ENCODE data around the gene CBX5. TPM values are rescaled to one million over a fixed set of nuclear protein-coding genes. Genes with fewer than 3 reads are reported as not detected.

CBX5 gene
- total and polyA plus RNA-seq, 2 of the 8 experiments (the other 6 are each of a cell fraction or from before 2014, with no cell fraction given), result 62.4 to 231 TPM

DNA sequence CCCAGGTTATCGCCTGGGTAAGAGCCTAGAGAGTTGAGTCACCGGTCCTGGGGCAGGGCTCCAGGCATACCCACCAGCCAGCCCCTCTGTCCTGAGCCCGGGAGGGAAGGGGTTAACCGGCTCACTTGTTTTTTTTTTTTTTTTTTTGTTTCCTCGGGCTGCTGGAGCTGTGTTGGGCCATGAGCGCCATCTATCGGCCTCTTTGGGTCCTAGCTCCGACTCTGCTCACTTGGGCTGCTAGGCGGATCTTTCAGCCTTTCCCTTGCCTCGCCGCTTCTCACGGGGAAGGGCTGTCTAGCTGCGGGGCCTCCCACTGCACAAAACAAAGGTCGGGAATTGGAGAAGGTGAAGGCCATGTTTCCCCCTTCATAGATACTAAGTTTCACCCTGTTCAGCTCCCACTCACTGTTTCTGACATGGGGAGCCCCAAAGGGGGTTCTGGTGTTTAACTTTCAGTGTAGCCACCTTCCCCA, 88.3 kb downstream of the CBX5 start:
- FAIRE-seq, result no peak
- no peak overlapping the region for H3K56ac ChIP-seq (replicated peaks; ENCODE audit: insufficient read length, low read depth, low read length)
- no peak overlapping the region for H3K18ac ChIP-seq (ENCODE audit: extremely low read depth, low read length)
- no peaks in the 10 kb centered on the region for H3K79me2 ChIP-seq (ENCODE audit: control insufficient read depth in 1 of 2, insufficient read depth in 2 of 2, low read length in 2 of 2)
- no peak overlapping the region for H4K91ac ChIP-seq (replicated peaks; ENCODE audit: insufficient read length, low read length)
- H3K4me1 ChIP-seq (replicated peaks in 1 of 4; ENCODE audit: control insufficient read depth in 3 of 4, insufficient read depth in 4 of 4, low read length in 3 of 4), result no peaks in the 10 kb centered on the region; a peak in 2 of 7 replicates
- no peak overlapping the region for H3K4ac ChIP-seq (replicated peaks; ENCODE audit: insufficient read length, low read depth, low read length)
- no peak overlapping the region for H2BK20ac ChIP-seq (ENCODE audit: low read length)
- no peak overlapping the region for H2BK5ac ChIP-seq (ENCODE audit: low read depth, low read length)
- peaks cover 6 to 50% (median 30%) of the 10 kb centered on the region in 4 experiments for H3K27me3 ChIP-seq (replicated peaks in 1 of 4; ENCODE audit: control insufficient read depth in 3 of 4, extremely low read depth in 1 of 4, insufficient read depth in 3 of 4, low read length in 3 of 4)
- H3K14ac ChIP-seq (ENCODE audit: insufficient read length), result no peak overlapping the region
- peak; percentile 62 to 85 for DNase-seq (ENCODE audit: low read depth in 1 of 2, low spot score in 2 of 2)
- H4K8ac ChIP-seq (ENCODE audit: extremely low read depth, insufficient read depth, low read length), result no peak overlapping the region
- no peak overlapping the region for H3K4me2 ChIP-seq (ENCODE audit: insufficient read depth in 1 of 2, low read depth in 2 of 2, low read length in 2 of 2)
- H2BK120ac ChIP-seq (replicated peaks; ENCODE audit: low read depth, low read length), result no peak overlapping the region
- H4K20me1 ChIP-seq (replicated peaks in 1 of 2; ENCODE audit: control insufficient read depth in 1 of 2, insufficient read depth in 2 of 2, low read length in 2 of 2), result peaks cover 0 to 2% of the 10 kb centered on the region in 2 experiments
- ChIA-PET CTCF (ENCODE audit: partially characterized antibody) (interaction anchor here (0.7 to 20.1 kb wide), 25 partner anchors 9 to 222 kb away, joined by 3 to 339 read pairs (median 6); partner anchors contain the start of genes HOXC4, HOXC5, HOXC6 and HOXC8), POLR2A (ENCODE audit: partially characterized antibody) (interaction anchor here (0.7 kb wide), 1 partner anchor 14 kb away, joined by 3 read pairs; no protein-coding TSS in a partner anchor)
- no peaks in the 10 kb centered on the region for H3K9me3 ChIP-seq (ENCODE audit: insufficient read depth in 2 of 2, low read depth in 1 of 2, low read length in 1 of 2)
- no peaks in the 10 kb centered on the region for H3K36me3 ChIP-seq (ENCODE audit: control insufficient read depth in 2 of 4, insufficient read depth in 4 of 4, low read length in 3 of 4)
- no peak overlapping the region for H3K23ac ChIP-seq (ENCODE audit: insufficient read length)
- H2BK15ac ChIP-seq (ENCODE audit: low read length), result 0 out of 2 replicates have a peak overlapping the region, but pooled peaks have one; percentile 40
- H3K27ac ChIP-seq (ENCODE audit: low read depth, low read length), result no peak overlapping the region
- H2AK5ac ChIP-seq (ENCODE audit: low read depth, low read length), result no peak overlapping the region
- no peaks in the 10 kb centered on the region for H3K79me1 ChIP-seq (ENCODE audit: low read depth, low read length)
- H2AFZ ChIP-seq (ENCODE audit: low read length), result no peak overlapping the region
- H4K5ac ChIP-seq (ENCODE audit: insufficient read length, low read depth, low read length), result no peak overlapping the region
- H3K4me3 ChIP-seq (ENCODE audit: extremely low read depth in 1 of 4, insufficient read depth in 2 of 4, low read depth in 3 of 4, low read length in 4 of 4), result no peak overlapping the region
- H2BK12ac ChIP-seq (ENCODE audit: low read depth, low read length), result no peak overlapping the region
- no peaks in the 10 kb centered on the region for H3K23me2 ChIP-seq (ENCODE audit: low read depth, low read length)
- H3K9ac ChIP-seq (replicated peaks in 1 of 4; ENCODE audit: extremely low read depth in 1 of 4, low read depth in 3 of 4, low read length in 3 of 4), result no peak overlapping the region
- 5% methylated on average over 8 of the region's 14 CpGs; no CpG with 5 or more reads in 1 of the 2 experiments for WGBS, 2 experiments (ENCODE audit: extremely low coverage in 1 of 2, insufficient coverage in 1 of 2, insufficient read length in 1 of 2, insufficient replicate concordance in 2 of 2, low coverage in 1 of 2, low lambda C conversion rate in 2 of 2, missing lambda C conversion rate in 1 of 2)
- TF ChIP-seq, protein P1, sequence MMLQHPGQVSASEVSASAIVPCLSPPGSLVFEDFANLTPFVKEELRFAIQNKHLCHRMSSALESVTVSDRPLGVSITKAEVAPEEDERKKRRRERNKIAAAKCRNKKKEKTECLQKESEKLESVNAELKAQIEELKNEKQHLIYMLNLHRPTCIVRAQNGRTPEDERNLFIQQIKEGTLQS (IDR thresholded peaks at IDR 0.05; ENCODE audit: insufficient read depth, low read depth, low read length), result no peak
- TF ChIP-seq TAF7 (optimal IDR thresholded peaks at IDR 0.05; ENCODE audit: borderline replicate concordance, low read depth, low read length), result no peak
- 0 out of 2 replicates have a peak, but pooled peaks have one; percentile 48 for TF ChIP-seq SP1 (IDR thresholded peaks at IDR 0.05; ENCODE audit: low read depth, low read length)
- peak; percentile 92 to 96 for TF ChIP-seq RAD21 (IDR thresholded peaks at IDR 0.05 in 1 of 2, conservative IDR thresholded peaks at IDR 0.05 in 1 of 2; ENCODE audit: low read depth in 2 of 2, low read length in 2 of 2)
- TF ChIP-seq BACH1 (IDR thresholded peaks at IDR 0.05; ENCODE audit: low read length), result no peak
- TF ChIP-seq TAF1 (IDR thresholded peaks at IDR 0.05; ENCODE audit: low read depth, low read length), result no peak
- TF ChIP-seq BCL11A (IDR thresholded peaks at IDR 0.05; ENCODE audit: low read depth in 2 of 2, low read length in 2 of 2), result no peak
- TF ChIP-seq CTBP2 (IDR thresholded peaks at IDR 0.05; ENCODE audit: borderline replicate concordance, insufficient read depth, insufficient read length, low read length), result no peak
- TF ChIP-seq EZH2 (IDR thresholded peaks at IDR 0.05; ENCODE audit: low read depth, low read length, severe bottlenecking), result peak; percentile 61
- no peak for TF ChIP-seq SP4 (IDR thresholded peaks at IDR 0.05; ENCODE audit: low read length)
- 0 out of 2 replicates have a peak, but pooled peaks have one; percentile 16 for TF ChIP-seq TCF12 (IDR thresholded peaks at IDR 0.05; ENCODE audit: low read depth, low read length)
- TF ChIP-seq SIN3A (conservative IDR thresholded peaks at IDR 0.05 in 1 of 2, IDR thresholded peaks at IDR 0.05 in 1 of 2; ENCODE audit: low read depth in 1 of 2, low read length in 2 of 2), result no peak
